ENCODE results near the gene AUTS2.

DNA sequence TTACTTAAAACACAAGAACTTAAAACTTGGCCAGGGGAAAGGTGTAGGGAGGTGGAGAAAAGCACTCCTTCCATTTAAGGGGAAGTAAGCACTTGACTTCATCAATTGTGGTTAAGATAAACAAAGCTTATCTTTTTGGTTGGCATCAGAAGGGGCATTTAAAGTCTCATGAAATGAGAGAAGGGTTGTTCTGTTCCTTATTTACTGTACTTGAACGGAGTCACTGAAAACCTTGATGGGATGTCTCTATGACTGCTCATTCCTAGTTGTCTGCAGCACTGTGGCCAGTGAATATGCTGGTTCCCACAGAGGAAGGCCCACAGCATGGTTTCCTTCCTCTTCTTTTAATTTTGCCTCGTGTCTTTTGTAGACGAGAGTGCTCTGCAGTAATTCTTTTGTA, 229.3 kb downstream of the AUTS2 start:
- TF ChIP-seq POLR2A (IDR thresholded peaks at IDR 0.05) (no peak), POLR2AphosphoS5 (IDR thresholded peaks at IDR 0.05; ENCODE audit: insufficient read depth in 1 of 2, low read depth in 1 of 2) (no peak)
- TF ChIP-seq, protein P1, sequence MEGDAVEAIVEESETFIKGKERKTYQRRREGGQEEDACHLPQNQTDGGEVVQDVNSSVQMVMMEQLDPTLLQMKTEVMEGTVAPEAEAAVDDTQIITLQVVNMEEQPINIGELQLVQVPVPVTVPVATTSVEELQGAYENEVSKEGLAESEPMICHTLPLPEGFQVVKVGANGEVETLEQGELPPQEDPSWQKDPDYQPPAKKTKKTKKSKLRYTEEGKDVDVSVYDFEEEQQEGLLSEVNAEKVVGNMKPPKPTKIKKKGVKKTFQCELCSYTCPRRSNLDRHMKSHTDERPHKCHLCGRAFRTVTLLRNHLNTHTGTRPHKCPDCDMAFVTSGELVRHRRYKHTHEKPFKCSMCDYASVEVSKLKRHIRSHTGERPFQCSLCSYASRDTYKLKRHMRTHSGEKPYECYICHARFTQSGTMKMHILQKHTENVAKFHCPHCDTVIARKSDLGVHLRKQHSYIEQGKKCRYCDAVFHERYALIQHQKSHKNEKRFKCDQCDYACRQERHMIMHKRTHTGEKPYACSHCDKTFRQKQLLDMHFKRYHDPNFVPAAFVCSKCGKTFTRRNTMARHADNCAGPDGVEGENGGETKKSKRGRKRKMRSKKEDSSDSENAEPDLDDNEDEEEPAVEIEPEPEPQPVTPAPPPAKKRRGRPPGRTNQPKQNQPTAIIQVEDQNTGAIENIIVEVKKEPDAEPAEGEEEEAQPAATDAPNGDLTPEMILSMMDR (IDR thresholded peaks at IDR 0.05) = no peak

All from vagina (tissue), 2 donors.